HG02938 (cell line): ENCODE measurements around the gene EPHX1.

Experiments used
- ATAC-seq: cut with Tn5 transposase; IDR thresholded peaks from one replicate; pipeline ENCODE4 v1.9.1; 2021; ENCODE audit warnings: mild to moderate bottlenecking, moderate library complexity; ENCODE audit not compliant: unreplicated experiment

EPHX1 gene

DNA sequence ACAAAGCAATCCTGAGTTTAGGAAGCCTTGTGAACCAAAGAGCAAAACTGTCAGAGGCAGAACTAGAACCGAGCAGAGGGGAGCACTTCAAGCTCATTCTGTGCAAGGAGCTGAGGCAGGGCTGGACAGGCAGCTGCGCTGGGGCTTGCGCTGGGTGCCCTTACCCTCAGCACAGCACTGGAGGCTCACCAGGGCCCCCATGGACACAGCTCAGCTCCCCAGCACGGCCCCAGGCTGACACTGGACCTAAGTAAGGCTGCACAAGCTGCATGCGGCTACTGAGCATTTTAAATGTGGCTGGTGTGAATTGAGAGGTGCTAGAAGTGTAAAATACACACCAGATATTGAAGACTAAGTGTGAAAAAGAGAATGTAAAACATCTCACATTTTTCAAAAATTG, 50.2 kb downstream of the EPHX1 start:
- no peak for ATAC-seq

DNA sequence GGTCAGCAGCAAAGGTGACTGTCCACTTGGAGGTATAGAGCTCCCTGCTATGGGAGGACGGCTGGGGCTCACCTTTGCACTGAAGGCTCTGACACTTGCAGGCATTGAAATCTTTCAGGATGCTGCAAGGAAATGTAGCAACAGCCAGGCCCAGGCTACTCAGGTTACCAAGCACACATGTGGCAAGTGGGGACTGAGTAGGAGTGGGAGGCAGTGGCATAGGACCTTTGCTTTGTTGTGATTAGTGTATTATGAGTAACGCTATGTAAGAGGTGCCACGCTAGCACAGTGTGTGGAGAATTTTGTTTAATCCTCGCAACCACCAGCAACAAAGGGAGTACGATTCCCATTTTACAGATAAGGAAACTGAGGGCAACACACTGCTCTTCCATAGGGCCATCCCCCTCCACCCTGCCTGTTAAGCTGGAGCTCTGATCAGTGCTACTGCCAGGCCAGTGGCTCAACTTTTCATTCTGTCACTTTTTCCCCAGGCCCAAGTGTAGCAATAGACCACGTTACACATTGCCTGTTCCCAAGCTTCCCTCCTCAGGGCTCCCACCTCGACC, 51.0 kb downstream of the EPHX1 start:
- no peak for ATAC-seq

DNA sequence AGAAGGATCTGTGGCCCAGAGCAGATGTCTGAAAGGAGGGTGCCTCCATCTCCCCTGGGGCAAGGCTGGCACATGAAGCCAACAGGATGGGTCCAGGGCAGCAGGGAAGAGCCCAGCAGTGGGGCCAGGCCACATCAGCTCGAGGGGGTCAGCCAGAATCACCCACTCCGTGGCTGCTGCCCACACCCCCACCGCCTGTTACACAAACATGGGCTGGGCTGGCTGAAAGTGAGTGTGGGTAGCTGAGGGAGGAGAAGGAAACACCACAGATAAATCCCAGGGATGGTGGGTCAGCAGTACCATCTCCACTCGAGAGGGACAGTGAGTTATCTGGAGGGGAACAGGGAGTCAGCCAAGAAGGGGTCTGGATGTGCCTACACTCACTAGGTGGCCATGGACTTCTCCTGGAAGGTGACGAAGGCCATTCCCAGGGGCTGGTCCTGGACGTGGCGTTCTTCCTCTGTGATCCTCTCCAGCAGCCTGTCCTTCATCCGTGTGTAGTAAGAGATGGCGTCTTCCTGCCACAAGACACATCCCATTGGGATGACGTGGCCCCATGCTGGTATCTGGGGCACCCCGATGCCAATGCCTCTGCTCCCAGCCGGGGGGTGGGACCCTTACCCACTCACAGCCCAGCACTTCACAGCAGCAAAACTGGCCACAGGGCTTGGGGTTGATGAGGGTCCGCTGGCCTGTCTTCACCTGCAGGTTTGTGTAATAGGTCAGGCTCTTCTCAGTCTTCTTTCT, 52.1 kb downstream of the EPHX1 start:
- ATAC-seq = no peak

DNA sequence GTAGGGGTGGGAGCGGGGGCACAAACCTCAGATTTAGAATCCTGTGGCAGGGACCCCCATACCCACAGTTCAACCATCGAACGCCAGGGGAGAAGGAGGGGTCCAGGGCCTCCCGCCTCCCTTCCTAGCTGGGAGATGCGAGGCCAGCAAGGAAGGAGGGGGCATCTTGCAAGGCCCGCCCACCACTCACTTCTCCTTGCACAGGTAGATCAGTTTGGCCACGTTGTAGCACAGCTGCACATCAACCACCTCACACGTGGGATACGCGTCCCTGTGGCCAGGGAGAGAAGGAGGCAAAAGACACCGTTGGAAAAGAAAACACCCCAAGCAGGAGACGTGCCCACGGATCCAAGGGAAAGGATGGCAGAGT, 52.6 kb downstream of the EPHX1 start:
- no peak for ATAC-seq

DNA sequence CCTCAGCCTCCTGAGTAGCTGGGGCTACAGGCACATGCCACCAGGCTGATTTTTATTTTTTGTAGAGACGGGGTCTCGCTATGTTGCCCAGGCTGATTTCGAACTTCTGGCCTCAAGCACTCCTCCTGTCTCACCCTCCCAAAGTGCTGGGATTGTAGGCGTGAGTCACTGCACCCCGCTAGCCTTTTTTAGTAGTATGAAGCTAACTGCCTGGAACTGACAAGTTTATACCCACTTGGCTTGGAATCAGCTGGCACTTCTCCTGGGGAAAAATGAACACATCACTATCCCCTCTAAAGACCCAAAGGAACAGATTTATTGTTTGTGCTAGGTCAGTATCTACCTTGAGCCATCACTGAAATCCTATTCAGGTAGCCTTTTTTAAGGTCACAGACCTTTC, 53.2 kb downstream of the EPHX1 start:
- ATAC-seq = no peak

DNA sequence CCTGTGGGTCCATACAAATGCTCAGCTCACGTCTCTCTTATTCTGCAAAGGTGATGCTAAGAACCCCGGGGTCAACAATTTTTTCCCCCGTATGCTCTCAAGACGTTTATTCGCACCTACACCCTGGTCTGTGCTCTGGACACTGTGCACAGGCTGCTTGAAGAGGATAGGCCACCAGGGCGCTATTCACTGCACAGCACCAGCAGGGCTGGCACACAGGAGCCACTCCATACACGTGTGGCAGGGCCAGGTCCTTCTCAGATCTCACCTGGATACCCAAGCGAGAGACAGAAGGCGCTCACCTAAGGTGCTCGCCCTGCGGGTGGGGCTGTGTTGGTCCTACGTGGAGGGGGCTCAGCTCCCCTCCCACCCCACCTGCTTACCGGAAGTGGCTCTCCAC, 55.6 kb downstream of the EPHX1 start:
- no peak for ATAC-seq

DNA sequence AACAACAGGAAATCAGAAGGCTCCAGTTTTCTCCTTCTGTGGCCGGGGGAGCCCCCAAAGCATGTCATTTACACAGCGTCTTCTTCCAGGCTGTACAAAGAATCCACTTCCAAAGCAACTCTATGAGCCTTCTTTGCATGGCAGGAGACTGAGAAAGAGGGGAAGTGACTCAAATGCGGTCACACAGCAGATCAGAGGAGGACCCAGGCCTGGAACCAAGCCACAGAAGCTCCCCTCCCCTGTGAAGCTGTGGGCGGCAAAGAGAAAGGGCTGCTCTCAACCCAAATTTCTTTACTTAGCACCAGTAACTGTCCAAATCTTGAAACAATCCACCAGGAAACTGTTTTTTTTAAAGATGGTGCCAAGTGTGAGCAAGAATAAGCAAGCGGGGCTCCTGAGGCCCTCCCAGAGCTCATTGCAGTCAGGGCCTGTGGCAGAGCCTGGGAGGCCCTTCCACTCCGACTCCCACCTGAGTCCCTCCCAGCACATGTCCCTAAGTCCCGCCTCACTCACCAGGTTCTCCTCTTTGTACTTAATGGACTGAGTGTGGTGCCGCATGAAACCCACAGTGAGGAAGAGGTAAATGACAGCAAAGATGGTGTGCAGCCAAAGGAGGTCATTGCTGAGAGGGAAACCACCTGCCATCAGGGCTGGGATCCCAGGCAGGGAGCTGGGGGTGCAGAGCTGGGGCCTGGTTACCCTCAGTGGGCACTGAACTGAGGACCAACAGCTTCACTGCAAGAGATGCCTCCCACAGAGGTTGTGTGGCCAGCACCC, 56.3 kb downstream of the EPHX1 start:
- ATAC-seq = peak; percentile 71

DNA sequence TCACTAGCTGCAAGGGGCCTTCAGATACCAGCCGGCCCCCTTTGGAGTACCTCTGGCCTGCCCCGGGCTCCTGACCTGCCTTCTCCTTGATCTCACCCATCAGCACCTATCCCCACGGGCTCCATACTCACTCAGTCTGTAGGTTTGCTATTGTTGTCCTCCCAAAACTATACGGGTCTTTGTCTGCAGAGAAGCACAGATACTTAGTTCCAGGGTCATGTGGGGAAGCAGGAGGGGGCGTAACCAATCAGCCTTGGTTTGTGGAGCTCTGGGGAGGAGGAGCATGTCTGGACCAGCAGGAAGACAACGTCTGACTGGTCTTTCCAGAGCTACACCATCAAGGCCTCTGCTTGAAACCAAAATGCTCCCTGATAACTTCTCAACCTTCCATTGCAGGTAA, 57.1 kb downstream of the EPHX1 start:
- ATAC-seq = no peak

DNA sequence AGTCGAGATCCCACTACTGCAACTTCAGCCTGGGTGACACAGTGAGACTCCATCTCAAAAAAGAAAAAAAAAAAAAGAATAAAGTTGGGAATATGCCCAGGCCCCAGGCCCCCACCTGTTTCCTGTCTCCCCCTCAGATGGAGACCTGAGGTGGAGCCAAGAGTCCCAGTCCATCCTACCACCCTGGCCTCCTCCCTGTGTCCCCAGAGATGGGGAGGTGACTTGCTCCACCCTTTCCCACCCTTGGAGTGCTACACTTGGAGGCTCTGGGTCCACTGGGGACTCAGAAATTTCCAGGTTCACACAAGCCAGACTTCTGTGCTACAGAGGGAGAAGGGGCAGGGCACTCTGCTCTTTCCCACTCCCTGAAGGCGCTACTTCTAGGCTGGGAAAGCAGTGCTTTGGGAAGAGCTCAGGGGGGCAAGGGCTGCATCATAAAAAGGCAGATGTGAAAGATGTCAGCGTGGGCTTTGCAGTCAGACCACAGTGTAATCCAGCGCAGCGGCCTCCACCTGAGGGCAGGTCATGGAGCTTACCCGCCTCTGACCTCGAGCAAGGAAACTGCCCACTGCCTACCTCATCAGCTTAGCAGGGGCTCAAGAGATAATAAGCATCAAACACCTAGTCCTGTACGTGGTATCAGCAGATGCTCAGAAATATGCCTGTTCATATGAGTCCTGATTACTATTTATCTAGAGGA, 58.9 kb downstream of the EPHX1 start:
- no peak for ATAC-seq

DNA sequence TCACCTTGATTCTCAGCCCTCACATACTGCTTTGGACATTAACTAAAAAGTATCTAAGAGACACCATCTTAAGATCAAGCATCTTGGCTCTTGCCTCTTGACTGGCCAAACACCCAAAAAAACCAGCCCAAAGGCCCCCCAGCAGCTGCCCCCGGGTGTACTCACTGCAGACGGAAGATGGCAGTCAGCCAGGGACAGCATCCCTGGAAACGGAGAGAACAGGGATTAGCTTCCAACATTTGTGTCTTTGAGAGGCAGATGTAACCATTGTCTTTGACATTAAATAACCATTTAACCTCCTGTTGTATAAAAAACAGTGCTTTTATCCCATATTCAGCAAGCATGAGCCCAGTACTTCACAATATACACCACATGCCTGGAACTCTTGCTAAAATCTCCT, 61.0 kb downstream of the EPHX1 start:
- no peak for ATAC-seq

DNA sequence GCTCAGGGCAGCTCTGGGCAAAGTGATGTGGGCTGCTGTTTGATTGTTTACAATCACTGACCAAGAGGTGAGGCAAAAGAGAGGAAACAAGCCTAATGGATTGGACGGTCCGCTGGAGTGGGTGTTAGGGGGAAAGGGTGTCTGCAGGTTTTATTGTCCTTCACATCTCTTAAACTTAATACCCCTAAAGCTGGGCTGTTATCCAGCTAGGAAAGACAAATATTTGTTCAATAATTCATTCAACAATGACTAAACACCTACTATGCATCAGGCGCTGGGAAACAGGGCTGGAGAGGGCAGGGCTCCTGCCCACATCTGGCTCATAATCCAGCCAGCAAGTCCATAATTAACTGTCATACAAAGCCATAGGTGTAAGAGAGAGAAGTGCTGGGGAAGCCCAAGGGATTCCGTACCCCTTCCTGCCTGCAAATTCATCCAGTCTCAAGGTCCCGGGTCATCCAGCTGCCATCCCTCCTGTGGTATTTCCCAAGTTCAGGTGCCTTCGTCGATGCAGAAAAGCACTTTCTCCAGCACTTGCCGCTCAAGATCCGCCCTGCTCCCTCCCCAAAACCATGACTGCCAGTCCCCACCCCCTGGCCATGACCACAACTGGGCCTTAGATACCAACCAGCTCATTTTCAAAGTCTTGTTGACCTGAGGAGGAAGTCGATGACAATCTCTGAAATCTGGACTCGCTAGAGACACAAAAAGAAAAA, 61.6 kb downstream of the EPHX1 start:
- no peak for ATAC-seq

DNA sequence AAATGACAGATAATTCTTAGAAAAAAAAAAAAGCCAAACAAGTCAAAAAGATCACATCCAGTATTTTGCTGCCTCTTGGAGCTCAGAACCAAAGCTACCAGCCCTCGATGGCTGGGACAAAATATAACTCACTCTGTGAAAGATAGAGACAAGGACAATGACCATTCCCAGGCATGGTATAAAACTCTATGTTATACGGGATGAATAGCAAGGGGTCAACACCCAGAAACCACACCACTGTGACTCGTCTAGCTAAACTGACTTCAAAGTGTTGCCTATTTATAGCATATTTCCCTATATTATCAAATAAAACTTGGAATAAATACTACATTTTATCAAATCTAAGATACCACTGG, 62.1 kb downstream of the EPHX1 start:
- ATAC-seq = no peak

DNA sequence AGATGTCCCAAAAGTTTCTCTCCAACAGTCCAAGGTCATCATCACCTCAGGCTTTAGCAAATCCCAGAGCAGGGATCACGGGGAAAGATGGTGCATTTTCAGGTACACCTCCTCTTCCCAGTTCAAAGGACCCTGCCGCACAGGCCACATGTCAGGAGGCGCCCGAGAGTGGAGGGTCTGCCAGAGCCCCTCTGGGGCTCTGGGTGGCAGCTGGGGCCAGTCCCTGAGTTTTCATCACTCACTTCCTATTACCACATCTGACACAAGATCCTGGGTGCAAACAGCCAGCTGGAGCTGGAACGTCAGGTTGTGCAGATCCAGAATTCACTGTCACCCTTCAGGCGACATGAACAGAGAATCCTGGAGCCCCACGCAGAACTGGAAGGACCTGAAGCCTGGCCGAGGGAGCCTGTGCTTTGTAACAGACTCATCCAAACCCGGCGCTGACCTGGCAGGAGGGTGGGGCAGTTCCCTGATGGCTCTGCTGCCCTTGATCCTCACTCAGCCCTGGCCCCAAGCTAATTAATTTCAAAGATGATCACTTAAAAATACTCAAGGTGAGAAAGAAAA, 63.4 kb downstream of the EPHX1 start:
- ATAC-seq = no peak

DNA sequence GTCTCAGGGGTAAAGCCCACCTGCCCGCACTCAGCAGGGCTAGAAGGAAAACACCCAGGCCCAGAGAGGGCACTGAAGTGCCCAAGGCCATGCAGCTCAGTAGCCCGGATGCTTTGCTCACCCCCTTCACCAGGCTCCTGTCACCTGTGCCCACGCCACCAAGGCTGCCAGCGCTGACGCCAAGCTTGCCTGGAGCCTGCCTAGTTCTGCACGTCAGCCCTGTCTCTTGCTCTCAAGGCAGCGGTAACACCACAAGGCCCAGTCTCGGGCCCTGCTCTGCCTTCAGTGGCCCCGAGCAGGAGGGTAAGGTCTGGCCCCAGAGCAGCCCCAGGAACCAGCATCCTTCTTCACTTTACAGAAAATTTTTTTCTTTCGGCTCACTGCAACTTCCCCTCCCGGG, 64.5 kb downstream of the EPHX1 start:
- ATAC-seq = no peak

DNA sequence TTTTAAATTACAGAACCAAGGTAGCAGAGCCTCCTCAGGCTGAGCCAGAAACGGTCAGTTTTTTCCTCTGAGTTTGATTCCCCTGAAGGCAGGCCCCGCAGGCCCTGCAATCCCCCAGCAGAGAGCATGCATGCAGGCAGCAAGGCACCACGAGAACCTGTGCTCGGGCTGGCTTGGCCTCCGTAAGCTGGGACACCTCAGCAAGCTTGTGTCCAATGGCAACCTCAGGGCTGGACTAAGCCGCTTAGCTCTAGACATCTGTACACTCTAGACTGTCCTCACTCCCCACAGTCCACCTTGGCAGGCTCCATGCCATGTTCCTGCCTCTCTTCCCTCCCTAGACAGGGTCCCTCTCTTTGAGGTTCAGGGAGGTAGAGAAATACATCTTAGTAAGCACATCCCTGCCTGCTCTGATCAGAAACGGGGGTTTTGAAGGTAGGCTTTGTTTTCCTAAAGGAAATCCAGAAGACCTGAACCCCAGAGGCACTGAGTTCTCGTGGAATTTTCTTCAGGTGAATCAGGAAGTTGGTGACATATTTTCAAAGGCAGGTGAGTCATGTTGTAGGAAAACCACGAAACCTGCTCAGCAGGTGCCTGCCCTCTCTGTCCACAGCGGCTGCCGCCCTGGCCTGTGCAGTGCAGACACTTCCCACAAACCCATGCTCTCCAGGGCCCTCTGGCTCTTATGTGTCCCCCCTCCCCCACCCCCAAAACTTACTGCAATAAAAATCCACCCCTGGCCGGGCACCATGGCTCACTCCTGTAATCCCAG, 65.3 kb downstream of the EPHX1 start:
- no peak for ATAC-seq

DNA sequence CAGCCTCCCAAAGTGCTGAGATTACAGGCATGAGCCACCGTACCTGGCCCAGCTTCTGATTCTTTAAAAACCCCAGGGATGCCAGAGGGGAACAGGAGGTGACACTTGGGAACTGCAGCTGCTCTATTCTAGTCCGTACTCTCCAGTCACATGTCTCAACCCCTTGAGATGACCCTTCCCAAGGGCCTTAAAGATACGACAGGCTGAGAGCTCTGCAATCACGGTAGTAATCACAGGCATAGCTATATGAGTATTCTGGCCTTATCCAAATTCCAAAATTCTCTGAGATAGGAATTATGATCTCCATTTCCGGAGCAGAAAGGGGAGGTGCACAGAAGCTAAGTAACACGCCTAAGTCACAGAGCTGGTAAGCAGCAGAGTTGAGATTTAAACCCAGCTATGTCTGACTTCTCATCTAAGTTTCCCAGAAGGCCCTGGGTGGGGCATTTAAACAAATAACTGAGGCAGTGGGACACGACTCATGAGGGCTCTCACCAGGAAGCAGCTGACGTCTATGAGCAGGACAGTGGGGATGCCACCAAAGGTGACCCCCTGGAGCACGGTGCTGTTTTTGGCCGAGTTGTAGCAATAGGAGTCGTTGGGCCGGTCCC, 67.1 kb downstream of the EPHX1 start:
- no peak for ATAC-seq

DNA sequence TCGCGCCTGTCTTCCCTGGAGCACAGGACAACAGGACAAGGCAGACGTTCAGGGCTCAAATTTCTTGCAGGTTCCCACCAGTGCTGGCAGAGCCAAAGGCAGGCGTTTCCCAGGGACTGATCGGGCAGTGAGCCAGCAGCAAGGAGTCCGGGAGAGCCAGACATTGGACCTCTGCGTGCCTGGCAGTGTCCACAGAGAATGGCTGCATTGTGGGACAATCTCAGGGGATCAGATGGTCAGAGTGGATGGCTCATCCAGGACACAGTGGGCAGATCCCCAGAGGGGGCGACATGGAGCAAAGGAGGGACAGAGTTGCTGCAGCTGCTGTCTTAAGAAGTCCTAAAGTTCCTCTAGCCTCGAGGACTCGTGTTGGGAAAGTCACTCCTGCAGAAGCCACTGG, 67.7 kb downstream of the EPHX1 start:
- ATAC-seq = no peak

DNA sequence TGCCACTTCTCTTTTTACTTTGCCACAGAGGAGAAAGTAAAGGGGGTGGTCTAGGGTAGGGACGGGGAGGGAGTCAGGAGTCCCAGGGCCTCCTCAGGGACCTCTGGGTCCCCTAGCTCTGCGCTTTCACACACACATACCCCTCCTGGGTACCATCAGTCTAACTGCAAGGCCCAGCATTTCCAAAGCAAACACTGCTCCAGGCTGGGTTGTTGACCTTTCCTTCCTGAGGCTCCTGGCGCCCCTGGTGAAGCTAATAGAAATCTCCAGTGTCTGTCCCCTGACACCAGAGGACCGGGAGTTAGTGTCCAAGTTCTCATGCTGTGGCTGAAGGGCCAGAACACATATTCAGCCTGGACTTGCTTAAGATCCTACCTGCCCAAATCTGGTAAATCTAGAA, 68.4 kb downstream of the EPHX1 start:
- no peak for ATAC-seq

DNA sequence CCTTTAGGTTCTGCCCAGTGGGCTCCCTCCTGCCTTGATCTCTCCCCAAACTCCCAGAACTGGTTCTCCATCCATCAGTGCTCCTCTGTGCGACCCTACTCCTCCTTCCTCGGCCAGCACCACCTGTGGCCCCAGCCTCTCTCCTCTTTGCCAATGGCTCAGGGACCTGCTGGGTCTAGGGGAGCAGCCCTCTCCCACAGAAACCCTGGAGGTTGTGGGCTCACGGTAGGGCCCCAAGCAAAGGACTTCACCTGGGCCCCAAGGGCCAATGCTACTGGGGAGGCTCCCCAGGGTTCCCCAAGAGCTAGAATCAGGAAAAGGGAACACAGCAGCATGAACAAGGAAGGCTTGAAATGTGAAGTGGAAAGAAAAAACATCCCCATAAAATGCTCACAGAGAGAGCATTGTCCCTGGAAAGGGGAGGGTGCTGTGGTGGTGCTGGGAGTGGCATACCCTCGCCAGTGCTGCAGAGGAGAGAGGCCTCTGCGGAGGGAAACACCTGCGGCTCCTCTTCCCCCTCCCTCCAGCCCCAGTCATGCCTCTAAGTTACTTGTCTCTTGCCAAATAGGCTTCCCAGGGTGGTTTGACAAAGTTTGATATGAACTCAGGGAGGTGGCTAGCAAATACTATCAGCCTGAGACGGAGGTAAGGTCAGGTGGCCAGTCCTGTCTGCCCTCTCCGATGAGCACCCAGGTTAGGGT, 69.7 kb downstream of the EPHX1 start:
- ATAC-seq = no peak
